Liver (tissue), 9 donors: ENCODE measurements around the gene SLC4A8. TPM values are rescaled to one million over a fixed set of nuclear protein-coding genes. Genes with fewer than 3 reads are reported as not detected.

Experiments
- DNase-seq: peaks from one replicate; pipeline ENCODE4 v3.0.0-alpha.2; 2017; ENCODE audit warnings: low spot score
- H3K27ac ChIP-seq, 2 donors: one replicate each; pipeline ENCODE4 v1.7.0; 2013; ENCODE audit warnings: inconsistent platforms in 2 of 2, low read length in 2 of 2, control low read depth in 1 of 2, low read depth in 1 of 2, mild to moderate bottlenecking in 1 of 2
- H3K27me3 ChIP-seq, 4 donors: one replicate each; pipeline versions ENCODE4 v1.6.1 to v1.7.0; 2013; ENCODE audit warnings: low read length in 3 of 4, inconsistent platforms in 1 of 4, mild to moderate bottlenecking in 1 of 4, moderate library complexity in 1 of 4; ENCODE audit not compliant: control insufficient read depth in 4 of 4, insufficient read depth in 4 of 4
- H3K36me3 ChIP-seq, 4 donors: one replicate each; pipeline versions ENCODE4 v1.6.1 to v1.7.0; 2013; ENCODE audit warnings: low read length in 3 of 4, mild to moderate bottlenecking in 3 of 4, low read depth in 1 of 4, moderate library complexity in 1 of 4; ENCODE audit not compliant: control insufficient read depth in 4 of 4, insufficient read depth in 3 of 4
- H3K4me1 ChIP-seq, 4 donors: one replicate each; pipeline versions ENCODE4 v1.6.1 to v1.7.0; 2013; ENCODE audit warnings: low read length in 3 of 4, mild to moderate bottlenecking in 3 of 4, moderate library complexity in 1 of 4; ENCODE audit not compliant: control insufficient read depth in 4 of 4, insufficient read depth in 4 of 4
- H3K4me3 ChIP-seq, 3 donors: one replicate each; pipeline versions ENCODE4 v1.6.1 to v1.7.0; 2013; ENCODE audit warnings: low read length in 3 of 3, control low read depth in 1 of 3, low read depth in 1 of 3, mild to moderate bottlenecking in 1 of 3
- H3K9ac ChIP-seq, 2 donors: one replicate each; pipeline ENCODE4 v1.7.0; 2013; ENCODE audit warnings: low read length in 2 of 2, mild to moderate bottlenecking in 2 of 2, moderate library complexity in 2 of 2, control low read depth in 1 of 2, low read depth in 1 of 2
- H3K9me3 ChIP-seq, 4 donors: one replicate each; pipeline versions ENCODE4 v1.6.1 to v1.7.0; 2013; ENCODE audit warnings: low read length in 3 of 4; ENCODE audit not compliant: control insufficient read depth in 4 of 4
- ATF3 ChIP-seq: IDR thresholded peaks from 2 replicates; pipeline ENCODE4 v1.6.1; 2016; ENCODE audit warnings: antibody characterized with exemption
- CTCF ChIP-seq: fragments of 150-350 bp; IDR thresholded peaks from 2 replicates; pipeline ENCODE4 v1.5.1; 2017; ENCODE audit warnings: improper control_type of control experiment, low read depth, low read length; ENCODE audit not compliant: missing input control
- EGR1 ChIP-seq, 2 donors: IDR thresholded peaks; 2 replicates each; pipeline ENCODE4 v1.6.1; 2016 to 2018; ENCODE audit warnings: antibody characterized with exemption in 2 of 2, low read depth in 2 of 2
- FOXA1 ChIP-seq: IDR thresholded peaks from 2 replicates; pipeline ENCODE4 v1.6.1; 2016; ENCODE audit warnings: antibody characterized with exemption
- FOXA2 ChIP-seq: IDR thresholded peaks from 2 replicates; pipeline ENCODE4 v1.6.1; 2016; ENCODE audit warnings: antibody characterized with exemption
- HNF4A ChIP-seq, 2 donors: conservative IDR thresholded peaks; 2 replicates each; pipeline ENCODE4 v1.6.1; 2016; ENCODE audit warnings: antibody characterized with exemption in 2 of 2, mild to moderate bottlenecking in 2 of 2
- HNF4G ChIP-seq: IDR thresholded peaks from 2 replicates; pipeline ENCODE4 v1.6.1; 2016; ENCODE audit warnings: antibody characterized with exemption
- JUND ChIP-seq, 2 donors: IDR thresholded peaks; 2 replicates each; pipeline ENCODE4 v1.6.1; 2016; ENCODE audit warnings: antibody characterized with exemption in 2 of 2
- MAX ChIP-seq: IDR thresholded peaks from 2 replicates; pipeline ENCODE4 v1.6.1; 2016; ENCODE audit warnings: antibody characterized with exemption
- NR2F2 ChIP-seq: IDR thresholded peaks from 2 replicates; pipeline ENCODE4 v1.6.1; 2016; ENCODE audit warnings: antibody characterized with exemption
- RAD21 ChIP-seq, 2 donors: IDR thresholded peaks; 2 replicates each; pipeline ENCODE4 v1.6.1; 2016; ENCODE audit warnings: antibody characterized with exemption in 2 of 2, mild to moderate bottlenecking in 2 of 2
- REST ChIP-seq: IDR thresholded peaks from 2 replicates; pipeline ENCODE4 v1.6.1; 2016; ENCODE audit warnings: antibody characterized with exemption, mild to moderate bottlenecking
- RXRA ChIP-seq, 2 donors: IDR thresholded peaks; 2 replicates each; pipeline ENCODE4 v1.6.1; 2017 to 2018; ENCODE audit warnings: antibody characterized with exemption in 2 of 2, mild to moderate bottlenecking in 1 of 2
- SP1 ChIP-seq: IDR thresholded peaks from 2 replicates; pipeline ENCODE4 v1.6.1; 2018; ENCODE audit warnings: antibody characterized with exemption, mild to moderate bottlenecking
- TAF1 ChIP-seq: conservative IDR thresholded peaks from 2 replicates; pipeline ENCODE4 v1.6.1; 2016; ENCODE audit warnings: antibody characterized with exemption, mild to moderate bottlenecking
- YY1 ChIP-seq: IDR thresholded peaks from 2 replicates; pipeline ENCODE4 v1.6.1; 2016; ENCODE audit warnings: antibody characterized with exemption, mild to moderate bottlenecking
- ZBTB33 ChIP-seq: IDR thresholded peaks from 2 replicates; pipeline ENCODE4 v1.6.1; 2016; ENCODE audit warnings: antibody characterized with exemption
- WGBS: extraction: QIAGEN DNeasy Blood & Tissue Kit; methylation state at CpG from one replicate; pipeline ENCODE4 v1.1.7; 2013; 5-methylcytosine and 5-hydroxymethylcytosine counted together
- polyA plus RNA-seq, 2 donors: library from polyadenylated mRNA; stranded (reverse) in 1 of 2; unstranded in 1 of 2; fragments of 200-250 nt in 1 of 2; fragments of >200 nt in 1 of 2; fragmentation: Nextera tagmentation in 1 of 2; extraction: Ambion mirVana in 1 of 2; gene quantifications; one replicate each; pipeline versions ENCODE4 v1.2.1 to v1.2.3, GENCODE V29; 2013 to 2015
- total RNA-seq, 2 donors: library from RNA; depleted of rRNA; stranded (reverse); fragments of >200 nt; gene quantifications; one replicate each; pipeline ENCODE4 v1.2.3, GENCODE V29; 2014
- donor health status: healthy.
- donor health status: healthy.
- donor health status: healthy.
- donor health status: healthy.
- donor health status: healthy.

The SLC4A8 gene
- total and polyA plus RNA-seq, 4 donors: 0.07 to 1.0 (median 0.75) TPM; not detected in 1

GRCh38 chr12:51528852-51529650 is 104.4 kb downstream of the SLC4A8 start:
- TF ChIP-seq MAX: no peak
- TF ChIP-seq ATF3: no peak
- TF ChIP-seq SP1: no peak
- no peak for TF ChIP-seq CTCF
- TF ChIP-seq RXRA (IDR thresholded peaks at IDR 0.05): no peak
- no peak for TF ChIP-seq RAD21 (IDR thresholded peaks at IDR 0.05)
- TF ChIP-seq HNF4G: no peak
- no peak for TF ChIP-seq NR2F2
- no peak for TF ChIP-seq REST
- TF ChIP-seq HNF4A (conservative IDR thresholded peaks at IDR 0.05): no peak
- no peak for TF ChIP-seq JUND (IDR thresholded peaks at IDR 0.05)
- no peak for TF ChIP-seq TAF1
- no peak for TF ChIP-seq FOXA2
- no peak for TF ChIP-seq YY1
- TF ChIP-seq FOXA1: no peak
- TF ChIP-seq ZBTB33: no peak
- no peak for TF ChIP-seq EGR1 (IDR thresholded peaks at IDR 0.05; ENCODE audit: low read depth in 2 of 2)
- no peak for DNase-seq
- WGBS: 84% methylated on average over 6 of the region's 6 CpGs

More at GRCh38 chr12:51528852-51529650, 104.4 kb downstream of the SLC4A8 start:
- H3K9ac ChIP-seq: no peak overlapping the region
- no peak overlapping the region for H3K4me3 ChIP-seq
- no peaks in the 10 kb centered on the region for H3K27me3 ChIP-seq
- H3K4me1 ChIP-seq: no peaks in the 10 kb centered on the region
- no peak overlapping the region for H3K27ac ChIP-seq
- H3K36me3 ChIP-seq: no peaks in the 10 kb centered on the region
- H3K9me3 ChIP-seq: no peaks in the 10 kb centered on the region
